GM19035 (cell line): Measurements from ENCODE around the gene ISYNA1.

ENCODE experiments used
- ATAC-seq: cut with Tn5 transposase; IDR thresholded peaks from one replicate; pipeline ENCODE4 v1.9.1; 2021; ENCODE audit not compliant: unreplicated experiment

Gene ISYNA1

GRCh38 chr19:18397242-18398202, 40.4 kb downstream of the ISYNA1 start, which contains the start of gene LRRC25:
Gene LRRC25, minus strand, starts transcription at chr19:18397622. Its CDS starts 659 bp downstream, at chr19:18396963.
- peak; percentile 47 for ATAC-seq

DNA sequence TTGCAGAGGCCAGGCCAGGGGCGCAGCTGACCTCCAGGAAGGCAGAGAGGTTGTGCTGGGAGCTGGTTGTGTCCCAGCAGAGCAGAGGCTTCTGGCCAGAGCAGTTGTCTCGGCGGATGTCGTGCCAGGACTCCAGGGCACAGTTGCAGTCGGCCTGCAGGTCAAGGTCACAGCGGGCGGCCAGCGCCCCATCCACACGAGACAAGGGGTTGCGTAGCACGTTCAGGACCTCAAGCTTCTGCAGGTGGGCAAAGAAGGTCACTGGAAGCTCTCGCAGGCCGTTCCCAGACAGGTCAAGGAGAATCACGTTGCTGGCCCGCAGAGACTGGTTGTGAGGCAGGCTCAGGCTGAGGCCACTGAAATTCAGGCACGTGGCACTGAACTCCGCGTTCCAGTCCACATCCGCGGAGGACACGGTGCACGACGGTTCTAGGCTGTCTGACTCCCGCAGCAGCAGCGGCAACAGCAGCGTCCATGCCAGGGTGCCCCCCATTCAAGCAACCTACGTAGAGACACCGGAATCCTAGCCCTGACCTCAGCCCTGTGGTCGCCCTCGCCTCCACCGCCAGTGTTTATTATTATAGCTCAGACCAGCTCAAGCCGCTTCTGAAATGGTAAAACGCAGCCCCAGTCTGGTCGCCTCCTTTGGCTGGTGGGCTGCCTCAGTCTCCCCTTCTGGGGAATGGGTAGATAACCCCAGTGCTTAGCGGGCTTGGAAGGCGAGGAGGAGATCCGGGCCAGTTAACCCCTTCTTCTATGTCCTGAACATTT, 41.3 kb downstream of the ISYNA1 start:
- no peak for ATAC-seq

GRCh38 chr19:18393836-18394235, 44.1 kb downstream of the ISYNA1 start:
- no peak for ATAC-seq

DNA sequence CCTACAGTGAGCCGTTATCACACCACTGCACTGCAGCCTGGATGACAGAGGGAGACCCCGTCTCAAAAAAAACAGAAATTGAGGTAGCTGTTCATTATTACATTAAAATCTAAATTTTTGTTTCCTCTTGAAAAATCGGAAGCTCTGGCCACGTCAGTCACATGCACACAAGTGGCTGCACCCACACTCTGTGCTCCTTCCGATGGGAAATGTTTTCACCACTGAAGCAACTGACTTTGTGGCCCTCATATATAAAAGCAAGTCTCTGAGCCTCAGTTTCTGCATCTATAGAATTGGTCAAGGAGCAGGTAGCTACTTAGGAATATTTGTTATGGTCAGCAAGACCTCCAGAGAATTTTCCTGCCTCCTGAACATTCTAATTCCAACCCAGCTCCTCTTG, 45.0 kb downstream of the ISYNA1 start:
- no peak for ATAC-seq

DNA sequence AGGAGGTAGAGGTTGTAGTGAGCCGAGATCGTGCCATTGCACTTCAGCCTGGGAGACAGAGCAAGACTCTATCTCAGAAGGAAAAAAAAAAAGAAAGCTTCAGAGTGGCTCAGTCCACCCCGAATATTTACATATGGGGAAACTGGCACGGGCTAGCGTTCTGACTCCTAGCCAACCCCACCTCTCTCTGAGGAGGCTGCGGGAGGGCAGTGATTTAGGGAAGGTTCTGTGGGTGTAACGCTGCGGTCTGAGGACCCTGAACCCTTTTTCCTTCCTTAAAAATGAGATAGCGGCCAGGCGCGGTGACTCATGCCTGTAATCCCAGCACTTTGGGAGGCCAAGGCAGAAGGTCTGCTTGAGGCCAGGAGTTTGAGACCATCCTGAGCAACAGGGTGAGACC, 45.5 kb downstream of the ISYNA1 start:
- no peak for ATAC-seq

DNA sequence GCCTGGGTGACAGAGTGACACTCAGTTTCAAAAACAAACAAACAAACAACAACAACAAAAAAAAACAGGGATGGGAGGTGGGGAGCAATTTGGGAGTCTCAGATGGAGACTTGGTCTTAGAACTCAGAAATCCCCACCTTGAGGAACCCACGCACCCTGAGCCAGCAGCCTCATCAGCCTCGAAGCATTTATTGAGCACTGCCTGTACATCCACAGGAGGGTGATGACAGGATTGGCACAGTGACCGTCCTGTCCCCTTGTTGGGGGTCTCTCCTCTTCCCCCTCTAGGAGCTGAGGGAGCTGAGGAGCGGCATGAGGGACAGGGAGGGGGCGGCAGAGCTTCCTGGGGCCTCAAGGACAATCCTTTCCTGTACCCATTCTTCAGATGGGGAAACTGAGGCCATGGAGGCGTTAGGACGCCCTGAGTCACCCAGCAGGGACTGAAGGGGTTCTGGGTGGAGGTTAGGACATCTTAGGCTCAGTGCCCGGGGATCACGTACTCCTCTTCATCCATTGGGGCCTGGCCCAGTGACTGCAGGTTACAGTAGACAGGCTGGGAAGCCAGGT, 46.3 kb downstream of the ISYNA1 start:
- no peak for ATAC-seq

DNA sequence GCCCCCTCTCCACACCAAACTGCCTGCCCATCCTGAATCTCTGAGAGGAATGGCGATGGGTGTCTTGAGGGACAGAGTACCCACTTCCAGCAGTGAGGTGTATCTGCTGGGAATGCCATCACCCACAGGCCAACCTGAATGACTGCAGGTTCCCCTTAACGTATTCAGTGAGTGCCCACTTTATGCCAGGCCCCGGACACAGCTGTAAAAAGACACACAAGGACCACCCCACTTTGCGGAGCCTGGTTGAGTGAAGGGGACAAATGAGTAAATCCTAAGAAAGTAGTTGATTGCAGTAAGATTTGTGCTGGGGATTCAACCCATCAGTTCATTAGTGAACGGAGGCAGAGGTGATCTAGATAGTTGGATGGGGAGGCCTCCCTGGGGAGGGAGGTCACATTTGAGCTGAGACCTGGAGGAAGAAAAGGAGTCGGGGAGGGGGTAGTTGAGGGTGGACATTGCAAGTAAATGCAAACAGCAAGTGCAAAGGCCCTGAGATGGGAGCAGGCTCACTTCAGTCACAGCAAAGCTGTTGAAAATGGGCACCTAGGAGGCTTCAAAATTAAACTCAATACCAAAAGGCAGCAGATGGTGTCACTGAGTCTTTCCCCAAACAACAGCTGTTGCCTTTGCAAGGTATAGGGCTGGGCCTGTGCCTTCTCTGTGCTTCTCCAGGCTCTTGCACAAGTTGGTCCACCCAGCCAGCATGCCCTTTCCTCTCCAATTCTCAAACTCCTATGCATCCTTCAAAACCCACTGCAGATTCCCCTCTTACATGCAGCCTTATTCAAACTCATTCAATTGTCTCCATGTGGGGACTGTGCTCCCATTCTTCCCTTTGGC, 47.6 kb downstream of the ISYNA1 start:
- ATAC-seq, result no peak

DNA sequence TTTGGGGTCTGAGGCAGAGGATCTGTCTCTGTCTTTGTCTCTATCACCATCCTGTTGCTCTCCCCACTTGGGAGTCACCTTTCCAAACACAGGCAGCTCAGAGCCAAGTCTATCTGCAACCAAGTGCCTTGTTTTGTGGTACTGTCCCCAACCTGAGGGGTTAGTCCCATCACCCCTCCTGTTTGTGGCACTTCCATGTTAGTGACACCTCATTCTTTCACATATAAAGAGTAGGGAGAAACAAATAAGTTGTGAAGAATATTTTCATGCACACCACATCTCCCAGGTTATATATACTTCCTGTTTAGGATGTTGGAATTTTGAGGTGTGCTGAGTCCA, 48.2 kb downstream of the ISYNA1 start:
- no peak for ATAC-seq

DNA sequence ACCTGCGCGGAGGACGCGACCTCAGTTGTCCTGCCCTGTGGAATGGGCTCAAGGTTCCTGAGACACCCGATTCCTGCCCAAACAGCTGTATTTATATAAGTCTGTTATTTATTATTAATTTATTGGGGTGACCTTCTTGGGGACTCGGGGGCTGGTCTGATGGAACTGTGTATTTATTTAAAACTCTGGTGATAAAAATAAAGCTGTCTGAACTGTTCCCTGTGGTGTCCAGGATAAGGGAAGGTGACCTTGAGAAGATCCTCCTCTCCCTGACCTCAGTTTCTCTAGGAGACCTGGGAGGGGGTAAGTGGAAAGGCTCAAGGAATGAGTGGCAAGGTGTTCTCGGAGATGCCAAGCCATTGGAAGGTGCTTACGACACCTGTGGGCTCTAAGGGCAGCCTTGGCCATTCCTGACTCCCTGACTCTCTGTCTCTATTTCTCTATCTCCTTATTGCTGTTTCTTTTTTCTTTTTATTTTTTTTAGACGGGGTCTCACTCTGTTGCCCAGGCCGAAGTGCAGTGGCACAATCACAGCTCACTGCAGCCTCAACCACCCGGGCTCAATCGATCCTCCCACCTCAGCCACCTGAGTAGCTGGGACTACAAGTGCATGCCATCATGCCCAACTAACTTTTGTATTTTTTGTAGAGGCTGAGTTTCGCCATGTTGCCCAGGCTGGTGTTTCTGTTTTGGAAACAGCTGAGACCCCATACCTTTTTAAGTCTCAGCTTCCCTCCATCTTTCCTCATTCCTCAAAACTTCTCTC, 48.8 kb downstream of the ISYNA1 start:
- ATAC-seq, result no peak

DNA sequence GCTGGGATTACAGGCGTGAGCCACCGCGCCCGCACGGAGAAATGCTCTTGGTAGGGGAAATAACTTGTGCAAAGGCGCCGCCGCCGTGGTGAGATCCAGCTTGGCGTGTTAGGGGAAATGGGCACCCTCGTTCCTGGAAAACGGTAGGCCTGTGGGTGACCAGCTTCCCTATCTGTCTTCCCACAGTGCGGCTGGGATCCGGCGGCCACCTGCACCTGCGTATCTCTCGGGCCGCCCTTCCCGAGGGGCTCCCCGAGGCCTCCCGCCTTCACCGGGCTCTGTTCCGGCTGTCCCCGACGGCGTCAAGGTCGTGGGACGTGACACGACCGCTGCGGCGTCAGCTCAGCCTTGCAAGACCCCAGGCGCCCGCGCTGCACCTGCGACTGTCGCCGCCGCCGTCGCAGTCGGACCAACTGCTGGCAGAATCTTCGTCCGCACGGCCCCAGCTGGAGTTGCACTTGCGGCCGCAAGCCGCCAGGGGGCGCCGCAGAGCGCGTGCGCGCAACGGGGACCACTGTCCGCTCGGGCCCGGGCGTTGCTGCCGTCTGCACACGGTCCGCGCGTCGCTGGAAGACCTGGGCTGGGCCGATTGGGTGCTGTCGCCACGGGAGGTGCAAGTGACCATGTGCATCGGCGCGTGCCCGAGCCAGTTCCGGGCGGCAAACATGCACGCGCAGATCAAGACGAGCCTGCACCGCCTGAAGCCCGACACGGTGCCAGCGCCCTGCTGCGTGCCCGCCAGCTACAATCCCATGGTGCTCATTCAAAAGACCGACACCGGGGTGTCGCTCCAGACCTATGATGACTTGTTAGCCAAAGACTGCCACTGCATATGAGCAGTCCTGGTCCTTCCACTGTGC, 49.6 kb downstream of the ISYNA1 start:
- peak; percentile 74 for ATAC-seq

- no peak for ATAC-seq
Observed at GRCh38 chr19:18386543-18387271, 51.2 kb downstream of the ISYNA1 start.

DNA sequence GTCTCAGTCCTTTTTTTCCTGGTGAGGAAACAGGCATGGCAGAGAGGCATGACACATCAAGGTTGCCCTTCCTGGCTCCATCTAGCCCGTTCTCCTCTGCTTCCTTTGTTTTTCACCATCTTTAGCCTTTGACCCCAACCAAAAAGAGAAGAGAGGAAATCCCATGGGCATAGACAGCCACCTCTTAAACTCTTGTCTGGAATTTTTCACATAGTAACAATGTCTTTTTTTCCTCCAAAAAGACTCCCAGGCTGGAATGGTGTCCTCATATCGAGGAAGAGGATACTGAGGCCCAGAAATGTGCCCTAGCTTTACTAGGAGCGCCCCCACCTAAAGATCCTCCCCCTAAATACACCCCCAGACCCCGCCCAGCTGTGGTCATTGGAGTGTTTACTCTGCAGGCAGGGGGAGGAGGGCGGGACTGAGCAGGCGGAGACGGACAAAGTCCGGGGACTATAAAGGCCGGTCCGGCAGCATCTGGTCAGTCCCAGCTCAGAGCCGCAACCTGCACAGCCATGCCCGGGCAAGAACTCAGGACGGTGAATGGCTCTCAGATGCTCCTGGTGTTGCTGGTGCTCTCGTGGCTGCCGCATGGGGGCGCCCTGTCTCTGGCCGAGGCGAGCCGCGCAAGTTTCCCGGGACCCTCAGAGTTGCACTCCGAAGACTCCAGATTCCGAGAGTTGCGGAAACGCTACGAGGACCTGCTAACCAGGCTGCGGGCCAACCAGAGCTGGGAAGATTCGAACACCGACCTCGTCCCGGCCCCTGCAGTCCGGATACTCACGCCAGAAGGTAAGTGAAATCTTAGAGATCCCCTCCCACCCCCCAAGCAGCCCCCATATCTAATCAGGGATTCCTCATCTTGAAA, 52.0 kb downstream of the ISYNA1 start, which contains the start of gene GDF15:
Gene GDF15 (plus strand): TSS at position 484 of the 868 bp plus-strand sequence. CDS start 32 bp downstream, at position 516.
- no peak for ATAC-seq

DNA sequence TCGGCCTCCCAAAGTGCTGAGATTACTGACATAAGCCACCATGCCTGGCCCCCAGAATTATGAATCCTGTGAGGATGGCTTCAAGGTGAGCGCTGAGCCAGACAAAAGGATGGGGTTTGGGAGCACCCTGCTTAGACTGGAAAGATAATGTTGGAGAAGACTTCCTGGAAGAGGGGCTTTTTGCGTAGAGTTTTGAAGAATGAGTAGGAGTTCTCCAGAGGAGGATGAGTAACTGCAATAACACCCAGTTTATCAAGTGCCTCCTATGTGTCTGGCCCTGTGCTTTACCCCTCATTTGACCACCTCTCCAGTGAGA, 52.6 kb downstream of the ISYNA1 start:
- ATAC-seq, result no peak

DNA sequence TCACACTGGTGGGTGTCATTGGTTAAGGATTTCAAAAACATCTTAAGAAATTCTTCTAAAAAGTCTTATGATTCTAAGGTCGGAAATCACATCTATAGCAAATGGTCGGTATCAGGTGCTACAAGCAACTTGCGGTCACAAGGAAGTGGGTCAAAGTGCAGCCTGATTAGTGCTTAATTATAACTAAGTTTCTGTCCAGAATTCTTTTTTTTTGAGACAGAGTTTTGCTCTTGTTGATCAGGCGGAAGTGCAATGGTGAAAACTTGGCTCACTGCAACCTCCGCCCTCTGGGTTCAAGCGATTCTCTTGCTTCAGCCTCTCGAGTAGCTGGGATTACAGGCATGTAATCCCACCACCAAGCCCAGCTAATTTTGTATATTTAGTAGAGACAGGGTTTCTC, 53.2 kb downstream of the ISYNA1 start:
- no peak for ATAC-seq
